ENCODE data around the gene NCOA1.

NCOA1 gene

GRCh38 chr2:24816884-24817283 is 325.8 kb downstream of the NCOA1 start:
- ATAC-seq, result peak; percentile 79
- no peak for TF ChIP-seq GLIS3 (CRISPR knock-in tag; IDR thresholded peaks at IDR 0.05)
- TF ChIP-seq ISL1 (CRISPR knock-in tag; IDR thresholded peaks at IDR 0.05), result no peak
- no peak for TF ChIP-seq SNAI2 (CRISPR knock-in tag; IDR thresholded peaks at IDR 0.05)
- no peak for TF ChIP-seq PPARA (CRISPR knock-in tag; IDR thresholded peaks at IDR 0.05; ENCODE audit: borderline replicate concordance)
- no peak for TF ChIP-seq ZFP3 (CRISPR knock-in tag; IDR thresholded peaks at IDR 0.05)
- TF ChIP-seq TSHZ2 (CRISPR knock-in tag; IDR thresholded peaks at IDR 0.05), result no peak
- TF ChIP-seq TOX (CRISPR knock-in tag; IDR thresholded peaks at IDR 0.05; ENCODE audit: borderline replicate concordance), result no peak
- TF ChIP-seq ZNF70 (CRISPR knock-in tag; IDR thresholded peaks at IDR 0.05), result no peak
- no peak for TF ChIP-seq ZFP30 (CRISPR knock-in tag; IDR thresholded peaks at IDR 0.05)
- TF ChIP-seq ZNF565 (CRISPR knock-in tag; conservative IDR thresholded peaks at IDR 0.05; ENCODE audit: low read depth), result no peak

- no peak for TF ChIP-seq CSRNP3 (CRISPR knock-in tag; IDR thresholded peaks at IDR 0.05)
- TF ChIP-seq CSDC2 (CRISPR knock-in tag; IDR thresholded peaks at IDR 0.05), result 0 out of 2 replicates have a peak, but pooled peaks have one; percentile 43
- no peak for TF ChIP-seq ZNF565 (CRISPR knock-in tag; conservative IDR thresholded peaks at IDR 0.05; ENCODE audit: low read depth)
- no peak for TF ChIP-seq TSHZ2 (CRISPR knock-in tag; IDR thresholded peaks at IDR 0.05)
- no peak for TF ChIP-seq SNAI2 (CRISPR knock-in tag; IDR thresholded peaks at IDR 0.05)
- TF ChIP-seq ARNTL (CRISPR knock-in tag; IDR thresholded peaks at IDR 0.05; ENCODE audit: borderline replicate concordance, low read depth), result no peak
- TF ChIP-seq ESRRG (CRISPR knock-in tag; IDR thresholded peaks at IDR 0.05), result no peak
- no peak for TF ChIP-seq OSR1 (CRISPR knock-in tag; IDR thresholded peaks at IDR 0.05)
- TF ChIP-seq ZNF8 (CRISPR knock-in tag; IDR thresholded peaks at IDR 0.05), result no peak
- TF ChIP-seq ISL1 (CRISPR knock-in tag; IDR thresholded peaks at IDR 0.05), result 0 out of 2 replicates have a peak, but pooled peaks have one; percentile 11
- TF ChIP-seq ZC3H10 (CRISPR knock-in tag; IDR thresholded peaks at IDR 0.05), result no peak
- 0 out of 2 replicates have a peak, but pooled peaks have one; percentile 24 for TF ChIP-seq ZFP3 (CRISPR knock-in tag; IDR thresholded peaks at IDR 0.05)
- no peak for TF ChIP-seq PPARA (CRISPR knock-in tag; IDR thresholded peaks at IDR 0.05; ENCODE audit: borderline replicate concordance)
- no peak for TF ChIP-seq POU6F1 (CRISPR knock-in tag; IDR thresholded peaks at IDR 0.05; ENCODE audit: borderline replicate concordance, low read depth)
- TF ChIP-seq BACH2 (CRISPR knock-in tag; IDR thresholded peaks at IDR 0.05; ENCODE audit: borderline replicate concordance), result no peak
- no peak for TF ChIP-seq PATZ1 (CRISPR knock-in tag; IDR thresholded peaks at IDR 0.05; ENCODE audit: borderline replicate concordance)
- no peak for ATAC-seq
Measured at GRCh38 chr2:24818721-24819167, 327.7 kb downstream of the NCOA1 start.

Data from SK-N-SH treated with all-trans-retinoic acid at 6 μM for 48 hours (cell line).